Measurements from ENCODE around the gene KRT73.

The KRT73 gene

GRCh38 chr12:52645120-52645761, 26.9 kb upstream of the KRT73 start:
- DNase-seq = no peak

- DNase-seq = no peak
Measured at GRCh38 chr12:52644078-52644415, 25.7 kb upstream of the KRT73 start.

GRCh38 chr12:52643233-52644077, 25.1 kb upstream of the KRT73 start:
- no peak for DNase-seq

- no peak for DNase-seq
Measured at GRCh38 chr12:52641468-52641867, 23.1 kb upstream of the KRT73 start.

GRCh38 chr12:52637299-52637698, 18.9 kb upstream of the KRT73 start:
- no peak for DNase-seq

- DNase-seq = no peak
Measured at GRCh38 chr12:52636592-52637258, 18.4 kb upstream of the KRT73 start.

- no peak for DNase-seq
Measured at GRCh38 chr12:52636189-52636588, 17.8 kb upstream of the KRT73 start.

GRCh38 chr12:52634266-52635056, 16.1 kb upstream of the KRT73 start:
- DNase-seq = no peak

- DNase-seq = peak; percentile 39
Measured at GRCh38 chr12:52633383-52633782, 15.0 kb upstream of the KRT73 start.

GRCh38 chr12:52632656-52633055, 14.3 kb upstream of the KRT73 start:
- no peak for DNase-seq

GRCh38 chr12:52631676-52632459, 13.5 kb upstream of the KRT73 start:
- no peak for DNase-seq

- no peak for DNase-seq
Measured at GRCh38 chr12:52631264-52631663, 12.9 kb upstream of the KRT73 start.

- no peak for DNase-seq
Measured at GRCh38 chr12:52630599-52631200, 12.3 kb upstream of the KRT73 start.

- DNase-seq = no peak
Measured at GRCh38 chr12:52630008-52630500, 11.7 kb upstream of the KRT73 start.

- no peak for DNase-seq
Measured at GRCh38 chr12:52629281-52630007, 11.1 kb upstream of the KRT73 start.

- no peak for DNase-seq
Measured at GRCh38 chr12:52628841-52629240, 10.5 kb upstream of the KRT73 start.

- no peak for DNase-seq
Measured at GRCh38 chr12:52628111-52628507, 9.8 kb upstream of the KRT73 start.

GRCh38 chr12:52627395-52628110, 9.2 kb upstream of the KRT73 start:
- DNase-seq = no peak

GRCh38 chr12:52622349-52622748, 4.0 kb upstream of the KRT73 start:
- DNase-seq = no peak

GRCh38 chr12:52618866-52619265, 507 bp upstream of the KRT73 start:
- DNase-seq = no peak

Measured in GF-D8 (cell line).